ENCODE data around the gene MAG. TPM values are rescaled to one million over a fixed set of nuclear protein-coding genes. Genes with fewer than 3 reads are reported as not detected.
A peak's percentile ranks its signal among the peaks of the same experiment; 100 is the strongest.

The MAG gene
- total RNA-seq, 1 experiment from 2014 or later, result 0.46 TPM

- CTCF ChIA-PET, result interaction anchor here (0.6 to 1.5 kb wide), 24 partner anchors 9 to 379 kb away, joined by 3 to 12 read pairs (median 4); partner anchors contain the start of genes COX6B1 and FFAR3
- Mint-ChIP-seq H3K4me3 (peak overlapping the region; percentile 57), H3K4me1 (peaks cover 7% of the 10 kb centered on the region), H3K9me3 (no peaks in the 10 kb centered on the region), H3K27ac (peak overlapping the region; percentile 15; the same call in 1 of the 2 replicates), H3K27me3 (ENCODE audit: low read depth) (no peaks in the 10 kb centered on the region), H3K36me3 (peaks cover 47% of the 10 kb centered on the region)
- DNase-seq (ENCODE audit: low spot score) (peak; percentile 93), ATAC-seq (peak; percentile 73)
- POLR2A ChIA-PET, result interaction anchor here (0.6 to 1.6 kb wide), 3 partner anchors 8 to 180 kb away, joined by 3 read pairs; partner anchors contain the start of gene HAMP
- TF ChIP-seq SP1 (CRISPR knock-in tag; conservative IDR thresholded peaks at IDR 0.05), result peak; percentile 70; the same call in 1 of the 2 replicates
- TF ChIP-seq ESRRA (CRISPR knock-in tag; IDR thresholded peaks at IDR 0.05; ENCODE audit: borderline replicate concordance), result no peak
- TF ChIP-seq HMGXB4 (CRISPR knock-in tag; IDR thresholded peaks at IDR 0.05), result peak; percentile 96
- TF ChIP-seq ZNF121 (CRISPR knock-in tag; IDR thresholded peaks at IDR 0.05), result no peak
- TF ChIP-seq ZBTB43 (CRISPR knock-in tag; IDR thresholded peaks at IDR 0.05), result no peak
- TF ChIP-seq, protein P1, sequence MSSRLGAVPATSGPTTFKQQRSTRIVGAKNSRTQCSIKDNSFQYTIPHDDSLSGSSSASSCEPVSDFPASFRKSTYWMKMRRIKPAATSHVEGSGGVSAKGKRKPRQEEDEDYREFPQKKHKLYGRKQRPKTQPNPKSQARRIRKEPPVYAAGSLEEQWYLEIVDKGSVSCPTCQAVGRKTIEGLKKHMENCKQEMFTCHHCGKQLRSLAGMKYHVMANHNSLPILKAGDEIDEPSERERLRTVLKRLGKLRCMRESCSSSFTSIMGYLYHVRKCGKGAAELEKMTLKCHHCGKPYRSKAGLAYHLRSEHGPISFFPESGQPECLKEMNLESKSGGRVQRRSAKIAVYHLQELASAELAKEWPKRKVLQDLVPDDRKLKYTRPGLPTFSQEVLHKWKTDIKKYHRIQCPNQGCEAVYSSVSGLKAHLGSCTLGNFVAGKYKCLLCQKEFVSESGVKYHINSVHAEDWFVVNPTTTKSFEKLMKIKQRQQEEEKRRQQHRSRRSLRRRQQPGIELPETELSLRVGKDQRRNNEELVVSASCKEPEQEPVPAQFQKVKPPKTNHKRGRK (CRISPR knock-in tag; IDR thresholded peaks at IDR 0.05; ENCODE audit: borderline replicate concordance), result no peak
- TF ChIP-seq NR3C1 (CRISPR knock-in tag; conservative IDR thresholded peaks at IDR 0.05; ENCODE audit: low read depth), result no peak
- no peak for TF ChIP-seq ZNF317 (CRISPR knock-in tag; IDR thresholded peaks at IDR 0.05; ENCODE audit: borderline replicate concordance, low read depth)
- TF ChIP-seq MYBL2 (CRISPR knock-in tag; IDR thresholded peaks at IDR 0.05), result no peak
- no peak for TF ChIP-seq RORB (CRISPR knock-in tag; IDR thresholded peaks at IDR 0.05)
- TF ChIP-seq ERG (CRISPR knock-in tag; IDR thresholded peaks at IDR 0.05), result no peak
- TF ChIP-seq CTCF (IDR thresholded peaks at IDR 0.05), result peak; percentile 97
- TF ChIP-seq, protein P2, sequence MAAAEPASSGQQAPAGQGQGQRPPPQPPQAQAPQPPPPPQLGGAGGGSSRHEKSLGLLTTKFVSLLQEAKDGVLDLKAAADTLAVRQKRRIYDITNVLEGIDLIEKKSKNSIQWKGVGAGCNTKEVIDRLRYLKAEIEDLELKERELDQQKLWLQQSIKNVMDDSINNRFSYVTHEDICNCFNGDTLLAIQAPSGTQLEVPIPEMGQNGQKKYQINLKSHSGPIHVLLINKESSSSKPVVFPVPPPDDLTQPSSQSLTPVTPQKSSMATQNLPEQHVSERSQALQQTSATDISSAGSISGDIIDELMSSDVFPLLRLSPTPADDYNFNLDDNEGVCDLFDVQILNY (CRISPR knock-in tag; IDR thresholded peaks at IDR 0.05), result peak; percentile 40; the same call in 1 of the 2 replicates
- no peak for TF ChIP-seq IRF2 (CRISPR knock-in tag; IDR thresholded peaks at IDR 0.05; ENCODE audit: borderline replicate concordance, low read depth)
- TF ChIP-seq, protein P3, sequence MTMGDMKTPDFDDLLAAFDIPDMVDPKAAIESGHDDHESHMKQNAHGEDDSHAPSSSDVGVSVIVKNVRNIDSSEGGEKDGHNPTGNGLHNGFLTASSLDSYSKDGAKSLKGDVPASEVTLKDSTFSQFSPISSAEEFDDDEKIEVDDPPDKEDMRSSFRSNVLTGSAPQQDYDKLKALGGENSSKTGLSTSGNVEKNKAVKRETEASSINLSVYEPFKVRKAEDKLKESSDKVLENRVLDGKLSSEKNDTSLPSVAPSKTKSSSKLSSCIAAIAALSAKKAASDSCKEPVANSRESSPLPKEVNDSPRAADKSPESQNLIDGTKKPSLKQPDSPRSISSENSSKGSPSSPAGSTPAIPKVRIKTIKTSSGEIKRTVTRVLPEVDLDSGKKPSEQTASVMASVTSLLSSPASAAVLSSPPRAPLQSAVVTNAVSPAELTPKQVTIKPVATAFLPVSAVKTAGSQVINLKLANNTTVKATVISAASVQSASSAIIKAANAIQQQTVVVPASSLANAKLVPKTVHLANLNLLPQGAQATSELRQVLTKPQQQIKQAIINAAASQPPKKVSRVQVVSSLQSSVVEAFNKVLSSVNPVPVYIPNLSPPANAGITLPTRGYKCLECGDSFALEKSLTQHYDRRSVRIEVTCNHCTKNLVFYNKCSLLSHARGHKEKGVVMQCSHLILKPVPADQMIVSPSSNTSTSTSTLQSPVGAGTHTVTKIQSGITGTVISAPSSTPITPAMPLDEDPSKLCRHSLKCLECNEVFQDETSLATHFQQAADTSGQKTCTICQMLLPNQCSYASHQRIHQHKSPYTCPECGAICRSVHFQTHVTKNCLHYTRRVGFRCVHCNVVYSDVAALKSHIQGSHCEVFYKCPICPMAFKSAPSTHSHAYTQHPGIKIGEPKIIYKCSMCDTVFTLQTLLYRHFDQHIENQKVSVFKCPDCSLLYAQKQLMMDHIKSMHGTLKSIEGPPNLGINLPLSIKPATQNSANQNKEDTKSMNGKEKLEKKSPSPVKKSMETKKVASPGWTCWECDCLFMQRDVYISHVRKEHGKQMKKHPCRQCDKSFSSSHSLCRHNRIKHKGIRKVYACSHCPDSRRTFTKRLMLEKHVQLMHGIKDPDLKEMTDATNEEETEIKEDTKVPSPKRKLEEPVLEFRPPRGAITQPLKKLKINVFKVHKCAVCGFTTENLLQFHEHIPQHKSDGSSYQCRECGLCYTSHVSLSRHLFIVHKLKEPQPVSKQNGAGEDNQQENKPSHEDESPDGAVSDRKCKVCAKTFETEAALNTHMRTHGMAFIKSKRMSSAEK (CRISPR knock-in tag; IDR thresholded peaks at IDR 0.05; ENCODE audit: borderline replicate concordance), result no peak
- TF ChIP-seq IRF1 (CRISPR knock-in tag; IDR thresholded peaks at IDR 0.05), result no peak
- TF ChIP-seq ZNF423 (CRISPR knock-in tag; IDR thresholded peaks at IDR 0.05), result peak; percentile 64
- TF ChIP-seq GRHL2 (CRISPR knock-in tag; IDR thresholded peaks at IDR 0.05; ENCODE audit: insufficient replicate concordance, severe bottlenecking), result no peak
- no peak for TF ChIP-seq NFE2L1 (CRISPR knock-in tag; IDR thresholded peaks at IDR 0.05)
Observed at GRCh38 chr19:35269438-35270117, 22.4 kb upstream of the MAG start.
